Endothelial cell of umbilical vein (primary cell): ENCODE data around the gene ITPRIPL1.

ENCODE experiments used
- EZH2 ChIP-seq: IDR thresholded peaks from 2 replicates; pipeline ENCODE4 v1.6.1; 2012; ENCODE audit warnings: borderline replicate concordance, low read depth, mild to moderate bottlenecking, moderate library complexity, low read length, inconsistent platforms; ENCODE audit not compliant: severe bottlenecking
- FOS ChIP-seq: IDR thresholded peaks from 2 replicates; pipeline ENCODE4 v1.6.1; 2011; ENCODE audit warnings: mild to moderate bottlenecking, low read length, moderate library complexity, borderline replicate concordance; ENCODE audit not compliant: insufficient read depth
- GATA2 ChIP-seq: IDR thresholded peaks from 2 replicates; pipeline ENCODE4 v1.7.0; 2011; ENCODE audit warnings: low read depth, mild to moderate bottlenecking, moderate library complexity, mixed read lengths, low read length; ENCODE audit not compliant: insufficient read length, insufficient read depth
- MAX ChIP-seq: IDR thresholded peaks from 2 replicates; pipeline ENCODE4 v1.6.1; 2011; ENCODE audit not compliant: insufficient read depth, insufficient read length
- MYC ChIP-seq: IDR thresholded peaks from one replicate; pipeline ENCODE4 v1.6.1; 2011; ENCODE audit warnings: mild to moderate bottlenecking, low read depth, low read length
- POLR2A ChIP-seq: IDR thresholded peaks from 2 replicates; pipeline ENCODE4 v1.6.1; 2012; ENCODE audit warnings: low read depth, mild to moderate bottlenecking, control low read depth, low read length
- POLR2AphosphoS5 ChIP-seq: IDR thresholded peaks from 2 replicates; pipeline ENCODE4 v1.6.1; 2012; ENCODE audit warnings: low read depth, mild to moderate bottlenecking, control low read depth, low read length, moderate library complexity; ENCODE audit not compliant: insufficient read depth
- TF ChIP-seq, protein P1 (sequence below), 2 donors: IDR thresholded peaks; 1 replicate in 1 of 2; 2 replicates in 1 of 2; pipeline ENCODE4 v1.5.1; 2011; ENCODE audit warnings: low read length in 2 of 2, mild to moderate bottlenecking in 2 of 2, moderate library complexity in 2 of 2, control low read depth in 1 of 2, inconsistent platforms in 1 of 2, low read depth in 1 of 2; ENCODE audit not compliant: insufficient read depth in 1 of 2; ENCODE audit errors: extremely low read depth in 1 of 2

DNA sequence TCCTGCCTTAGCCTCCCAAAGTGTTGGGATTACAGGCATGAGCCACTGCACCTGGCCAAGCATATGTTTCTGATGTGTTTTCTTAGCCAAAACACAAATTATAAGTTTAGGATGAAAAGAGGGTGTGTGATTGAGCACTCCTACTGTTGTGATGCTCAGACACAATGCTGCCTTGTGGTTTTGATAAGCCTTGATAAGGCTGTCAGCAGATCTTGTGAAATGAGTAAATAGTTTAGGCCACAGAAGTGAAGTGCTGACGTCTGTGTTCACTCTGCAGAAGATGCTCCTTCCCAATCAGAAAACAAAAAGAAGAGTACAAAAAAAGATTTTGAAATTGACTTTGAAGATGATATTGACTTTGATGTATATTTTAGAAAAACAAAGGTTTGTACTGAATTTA, 34.7 kb downstream of the ITPRIPL1 start:
- TF ChIP-seq, protein P1, sequence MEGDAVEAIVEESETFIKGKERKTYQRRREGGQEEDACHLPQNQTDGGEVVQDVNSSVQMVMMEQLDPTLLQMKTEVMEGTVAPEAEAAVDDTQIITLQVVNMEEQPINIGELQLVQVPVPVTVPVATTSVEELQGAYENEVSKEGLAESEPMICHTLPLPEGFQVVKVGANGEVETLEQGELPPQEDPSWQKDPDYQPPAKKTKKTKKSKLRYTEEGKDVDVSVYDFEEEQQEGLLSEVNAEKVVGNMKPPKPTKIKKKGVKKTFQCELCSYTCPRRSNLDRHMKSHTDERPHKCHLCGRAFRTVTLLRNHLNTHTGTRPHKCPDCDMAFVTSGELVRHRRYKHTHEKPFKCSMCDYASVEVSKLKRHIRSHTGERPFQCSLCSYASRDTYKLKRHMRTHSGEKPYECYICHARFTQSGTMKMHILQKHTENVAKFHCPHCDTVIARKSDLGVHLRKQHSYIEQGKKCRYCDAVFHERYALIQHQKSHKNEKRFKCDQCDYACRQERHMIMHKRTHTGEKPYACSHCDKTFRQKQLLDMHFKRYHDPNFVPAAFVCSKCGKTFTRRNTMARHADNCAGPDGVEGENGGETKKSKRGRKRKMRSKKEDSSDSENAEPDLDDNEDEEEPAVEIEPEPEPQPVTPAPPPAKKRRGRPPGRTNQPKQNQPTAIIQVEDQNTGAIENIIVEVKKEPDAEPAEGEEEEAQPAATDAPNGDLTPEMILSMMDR (IDR thresholded peaks at IDR 0.05; ENCODE audit: extremely low read depth in 1 of 2, insufficient read depth in 1 of 2, low read depth in 1 of 2, low read length in 2 of 2): no peak
- TF ChIP-seq POLR2A (no peak), EZH2 (no peak), MYC (no peak), POLR2AphosphoS5 (no peak), MAX (no peak), GATA2 (no peak), FOS (no peak)
